ENCODE measurements around the gene CS.

DNA sequence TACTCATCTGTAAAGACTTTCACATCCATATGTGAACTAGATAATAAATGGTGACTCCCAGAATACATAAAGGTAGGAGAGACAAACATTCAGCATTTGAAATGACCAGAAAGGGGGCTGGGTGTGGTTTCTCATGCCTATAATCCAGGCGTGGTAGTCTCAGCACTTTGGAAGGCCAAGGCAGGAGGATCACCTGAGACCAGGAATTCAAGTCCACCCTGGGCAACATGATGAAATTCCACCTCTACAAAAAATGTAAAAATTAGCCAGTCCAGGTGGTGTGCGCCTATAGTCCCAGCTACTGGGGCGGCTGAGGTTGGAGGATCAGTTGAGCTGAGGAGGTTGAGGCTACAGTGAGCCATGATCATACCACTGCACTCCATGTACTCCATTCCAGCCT is 4.1 kb upstream of the CS start:
- TF ChIP-seq, protein P1, sequence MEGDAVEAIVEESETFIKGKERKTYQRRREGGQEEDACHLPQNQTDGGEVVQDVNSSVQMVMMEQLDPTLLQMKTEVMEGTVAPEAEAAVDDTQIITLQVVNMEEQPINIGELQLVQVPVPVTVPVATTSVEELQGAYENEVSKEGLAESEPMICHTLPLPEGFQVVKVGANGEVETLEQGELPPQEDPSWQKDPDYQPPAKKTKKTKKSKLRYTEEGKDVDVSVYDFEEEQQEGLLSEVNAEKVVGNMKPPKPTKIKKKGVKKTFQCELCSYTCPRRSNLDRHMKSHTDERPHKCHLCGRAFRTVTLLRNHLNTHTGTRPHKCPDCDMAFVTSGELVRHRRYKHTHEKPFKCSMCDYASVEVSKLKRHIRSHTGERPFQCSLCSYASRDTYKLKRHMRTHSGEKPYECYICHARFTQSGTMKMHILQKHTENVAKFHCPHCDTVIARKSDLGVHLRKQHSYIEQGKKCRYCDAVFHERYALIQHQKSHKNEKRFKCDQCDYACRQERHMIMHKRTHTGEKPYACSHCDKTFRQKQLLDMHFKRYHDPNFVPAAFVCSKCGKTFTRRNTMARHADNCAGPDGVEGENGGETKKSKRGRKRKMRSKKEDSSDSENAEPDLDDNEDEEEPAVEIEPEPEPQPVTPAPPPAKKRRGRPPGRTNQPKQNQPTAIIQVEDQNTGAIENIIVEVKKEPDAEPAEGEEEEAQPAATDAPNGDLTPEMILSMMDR (IDR thresholded peaks at IDR 0.05) = no peak
- no peak for TF ChIP-seq POLR2A (IDR thresholded peaks at IDR 0.05)

Data from testis (tissue), 2 donors.